Mesothelial cell of epicardium (in vitro differentiated cells): ENCODE data around the gene HOXA1. TPM values are rescaled to one million over a fixed set of nuclear protein-coding genes. Genes with fewer than 3 reads are reported as not detected.

Source experiments
- DNase-seq, 2 experiments: peaks; one replicate each; pipeline ENCODE4 v3.0.0; 2021; ENCODE audit warnings: low spot score in 2 of 2; ENCODE audit not compliant: unreplicated experiment in 2 of 2
- H3K27ac Mint-ChIP-seq: 2 replicates; pipeline ENCODE4 v1.8.0; 2021; ENCODE audit warnings: mixed read lengths
- H3K27me3 Mint-ChIP-seq: 2 replicates; pipeline ENCODE4 v1.8.0; 2021; ENCODE audit warnings: low read depth, mixed read lengths
- H3K36me3 Mint-ChIP-seq: 2 replicates; pipeline ENCODE4 v1.8.0; 2021; ENCODE audit warnings: mixed read lengths
- H3K4me1 Mint-ChIP-seq: 2 replicates; pipeline ENCODE4 v1.8.0; 2021; ENCODE audit warnings: mixed read lengths
- H3K4me3 Mint-ChIP-seq: 2 replicates; pipeline ENCODE4 v1.8.0; 2021; ENCODE audit warnings: mild to moderate bottlenecking, moderate library complexity, mixed read lengths
- H3K9me3 Mint-ChIP-seq: 2 replicates; pipeline ENCODE4 v1.8.0; 2021; ENCODE audit warnings: mixed read lengths
- CTCF ChIP-seq: fragments of 200-600 bp; sonication (generic); IDR thresholded peaks from one replicate; pipeline ENCODE4 v1.5.0; 2021; ENCODE audit warnings: antibody characterized with exemption; ENCODE audit not compliant: unreplicated experiment
- total RNA-seq: library from RNA; stranded (reverse); gene quantifications from 3 replicates; pipeline ENCODE4 v1.2.1, GENCODE V29; 2021

HOXA1 gene
- total RNA-seq, 1 donor from 2014 or later, result 14.6 TPM

DNA sequence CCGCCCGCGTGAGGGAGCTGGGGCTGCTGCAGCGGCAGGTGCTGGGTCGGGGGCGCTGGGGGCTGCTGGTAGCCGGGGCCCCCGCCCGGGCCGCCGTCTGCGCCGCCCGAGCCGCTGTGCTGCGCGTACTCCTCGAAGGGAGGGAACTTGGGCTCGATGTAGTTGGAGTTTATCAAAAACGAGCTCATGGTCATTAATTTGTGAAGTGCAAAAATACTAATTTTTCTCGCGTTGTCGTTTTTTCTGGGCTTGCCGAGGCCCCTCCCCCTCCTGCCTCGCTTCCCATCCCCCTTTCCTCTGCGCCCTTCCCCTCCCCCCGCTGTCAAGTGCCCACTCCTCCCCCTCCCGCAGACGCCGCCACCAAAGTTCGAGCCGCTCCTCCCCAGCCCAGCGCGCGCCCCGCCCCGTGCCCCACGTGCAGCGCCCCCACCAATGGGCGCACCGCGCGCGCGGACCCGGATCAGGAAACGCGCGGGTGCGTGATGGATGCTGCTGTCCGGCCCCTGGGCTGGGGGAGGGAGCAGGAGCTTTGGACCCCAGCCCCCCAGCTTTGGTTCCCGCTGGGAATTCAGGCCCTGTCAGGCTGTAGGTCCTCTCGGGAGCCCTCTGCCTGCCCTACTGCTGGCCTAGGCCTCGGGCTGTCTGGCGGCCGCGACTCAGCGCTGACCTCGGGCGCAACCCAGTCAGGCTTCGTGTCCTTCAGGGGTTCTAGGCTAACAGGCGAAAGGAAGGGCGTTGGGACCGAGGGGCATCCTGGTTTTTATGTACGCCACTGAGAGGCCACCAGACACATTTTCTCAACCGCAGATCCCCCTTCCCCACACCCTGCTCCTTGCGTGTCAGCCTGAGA, 35.0 kb upstream of the HOXA1 start, which contains the start of gene HOXA4:
HOXA4 (minus strand) TSS at position 218 of the 850 bp plus-strand sequence; CDS start at position 194, 24 bp downstream.
- Mint-ChIP-seq H3K27me3 (no peaks in the 10 kb centered on the region), H3K27ac (peak within 1 kb of the TSS; percentile 100), H3K4me1 (peaks cover 84% of the 10 kb centered on the region), H3K4me3 (peak within 1 kb of the TSS; percentile 88), H3K9me3 (no peaks in the 10 kb centered on the region), H3K36me3 (peaks cover 14% of the 10 kb centered on the region)
- TF ChIP-seq CTCF, result no peak
- peak; percentile 94 for DNase-seq

- H3K9me3 Mint-ChIP-seq, result no peaks in the 10 kb centered on the region
- peaks cover 84% of the 10 kb centered on the region for H3K4me1 Mint-ChIP-seq
- H3K4me3 Mint-ChIP-seq, result peak overlapping the region; percentile 88
- no peak for TF ChIP-seq CTCF
- DNase-seq, result peak in 1 of 2 experiments; percentile 64
- no peaks in the 10 kb centered on the region for H3K27me3 Mint-ChIP-seq
- H3K27ac Mint-ChIP-seq, result peak overlapping the region; percentile 100
- H3K36me3 Mint-ChIP-seq, result peaks cover 14% of the 10 kb centered on the region
These were observed 34.1 kb upstream of the HOXA1 start for GRCh38 chr7:27129729-27130539.

- DNase-seq, result peak in 1 of 2 experiments; percentile 49
- H3K27me3 Mint-ChIP-seq, result no peaks in the 10 kb centered on the region
These were observed 33.3 kb upstream of the HOXA1 start for GRCh38 chr7:27128776-27129728.

DNA sequence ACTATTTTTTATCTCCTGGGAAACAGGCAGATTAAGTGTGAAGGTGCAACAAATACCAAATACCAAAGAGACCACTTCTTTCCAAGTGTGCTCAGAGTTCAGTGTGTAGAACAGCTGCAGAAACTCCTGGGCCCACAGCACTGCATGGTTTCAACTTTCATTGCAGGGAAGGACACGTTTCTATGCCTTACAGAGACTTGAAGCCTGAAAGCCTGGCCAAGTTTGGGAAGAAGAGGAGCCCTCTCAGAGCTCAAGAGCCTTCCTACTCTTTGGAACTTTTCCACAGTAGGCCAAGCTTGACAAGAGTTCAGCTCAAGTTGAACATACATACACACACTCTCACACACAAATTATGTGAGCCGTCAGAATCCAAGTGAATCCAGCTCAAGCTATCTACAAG, 32.2 kb upstream of the HOXA1 start:
- H3K4me3 Mint-ChIP-seq, result peak overlapping the region; percentile 88
- peak overlapping the region; percentile 100 for H3K27ac Mint-ChIP-seq
- H3K27me3 Mint-ChIP-seq, result no peaks in the 10 kb centered on the region

More at GRCh38 chr7:27128776-27129728, 33.3 kb upstream of the HOXA1 start:
- Mint-ChIP-seq H3K4me3 (peak overlapping the region; percentile 88), H3K9me3 (no peaks in the 10 kb centered on the region), H3K36me3 (peaks cover 21% of the 10 kb centered on the region), H3K4me1 (peaks cover 84% of the 10 kb centered on the region), H3K27ac (peak overlapping the region; percentile 100)
- TF ChIP-seq CTCF, result no peak

More for the DNA sequence above, 32.2 kb upstream of the HOXA1 start:
- peaks cover 84% of the 10 kb centered on the region for H3K4me1 Mint-ChIP-seq
- DNase-seq, result no peak
- no peaks in the 10 kb centered on the region for H3K9me3 Mint-ChIP-seq
- TF ChIP-seq CTCF, result no peak
- H3K36me3 Mint-ChIP-seq, result peaks cover 24% of the 10 kb centered on the region
